ENCODE data around the gene JPH3. TPM values are rescaled to one million over a fixed set of nuclear protein-coding genes. Genes with fewer than 3 reads are reported as not detected.

The JPH3 gene
- total and polyA plus RNA-seq, 10 donors: 0.03 TPM; not detected in 9

DNA sequence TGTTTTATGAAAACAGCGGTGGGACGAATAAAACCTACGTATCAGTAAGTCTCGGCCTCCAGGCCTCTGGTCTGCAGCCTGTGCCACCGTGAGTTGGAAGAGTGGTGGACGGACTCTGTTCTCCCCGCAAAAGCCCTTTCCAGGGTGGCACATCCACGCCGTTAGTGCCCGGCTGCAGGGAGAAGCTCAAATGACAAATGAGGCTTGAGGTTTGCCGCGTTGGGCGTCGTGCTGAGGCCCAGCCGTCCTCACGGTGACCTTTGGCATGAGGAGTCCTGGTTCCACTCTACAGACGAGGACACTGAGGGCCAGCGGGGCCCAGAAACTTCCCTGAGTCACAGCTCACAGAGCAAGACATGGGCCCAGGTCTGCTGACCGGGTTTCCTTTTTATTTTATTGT is 40.2 kb downstream of the JPH3 start:
- no peak for DNase-seq
- H3K4me3 ChIP-seq: no peak overlapping the region
- H3K27me3 ChIP-seq (replicated peaks in 1 of 7): peaks cover 0 to 48% (median 6%) of the 10 kb centered on the region in 7 donors
- 82 to 89% (median 85%) methylated on average over 15 to 19 of the region's 19 CpGs for WGBS, 5 donors
- no peak overlapping the region for H3K27ac ChIP-seq
- intact Hi-C loops (cut with DNase I; ENCODE audit: low total_unique reads): no loop called here
- H3K36me3 ChIP-seq: no peaks in the 10 kb centered on the region
- H3K4me1 ChIP-seq: no peaks in the 10 kb centered on the region
- peaks cover 0 to 6% (median 0%) of the 10 kb centered on the region in 8 donors for H3K9me3 ChIP-seq
- TF ChIP-seq, protein P1, sequence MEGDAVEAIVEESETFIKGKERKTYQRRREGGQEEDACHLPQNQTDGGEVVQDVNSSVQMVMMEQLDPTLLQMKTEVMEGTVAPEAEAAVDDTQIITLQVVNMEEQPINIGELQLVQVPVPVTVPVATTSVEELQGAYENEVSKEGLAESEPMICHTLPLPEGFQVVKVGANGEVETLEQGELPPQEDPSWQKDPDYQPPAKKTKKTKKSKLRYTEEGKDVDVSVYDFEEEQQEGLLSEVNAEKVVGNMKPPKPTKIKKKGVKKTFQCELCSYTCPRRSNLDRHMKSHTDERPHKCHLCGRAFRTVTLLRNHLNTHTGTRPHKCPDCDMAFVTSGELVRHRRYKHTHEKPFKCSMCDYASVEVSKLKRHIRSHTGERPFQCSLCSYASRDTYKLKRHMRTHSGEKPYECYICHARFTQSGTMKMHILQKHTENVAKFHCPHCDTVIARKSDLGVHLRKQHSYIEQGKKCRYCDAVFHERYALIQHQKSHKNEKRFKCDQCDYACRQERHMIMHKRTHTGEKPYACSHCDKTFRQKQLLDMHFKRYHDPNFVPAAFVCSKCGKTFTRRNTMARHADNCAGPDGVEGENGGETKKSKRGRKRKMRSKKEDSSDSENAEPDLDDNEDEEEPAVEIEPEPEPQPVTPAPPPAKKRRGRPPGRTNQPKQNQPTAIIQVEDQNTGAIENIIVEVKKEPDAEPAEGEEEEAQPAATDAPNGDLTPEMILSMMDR (IDR thresholded peaks at IDR 0.05 in 8 of 11, conservative IDR thresholded peaks at IDR 0.05 in 3 of 11): no peak
- no peak for TF ChIP-seq POLR2AphosphoS5 (IDR thresholded peaks at IDR 0.05)
- no peak for TF ChIP-seq POLR2A (IDR thresholded peaks at IDR 0.05)

DNA sequence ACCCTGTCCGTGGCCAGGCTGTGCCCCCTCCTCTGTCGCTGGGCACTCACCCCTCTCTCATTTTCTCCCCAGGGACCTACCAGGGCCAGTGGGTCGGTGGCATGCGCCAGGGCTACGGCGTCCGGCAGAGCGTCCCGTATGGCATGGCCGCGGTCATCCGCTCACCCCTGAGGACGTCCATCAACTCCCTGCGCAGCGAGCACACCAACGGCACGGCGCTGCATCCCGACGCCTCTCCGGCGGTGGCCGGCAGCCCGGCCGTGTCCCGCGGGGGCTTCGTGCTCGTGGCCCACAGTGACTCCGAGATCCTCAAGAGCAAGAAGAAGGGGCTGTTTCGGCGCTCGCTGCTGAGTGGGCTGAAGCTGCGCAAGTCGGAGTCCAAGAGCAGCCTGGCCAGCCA is 41.9 kb downstream of the JPH3 start:
- no peak for TF ChIP-seq POLR2AphosphoS5 (IDR thresholded peaks at IDR 0.05)
- no peak for TF ChIP-seq POLR2A (IDR thresholded peaks at IDR 0.05)
- TF ChIP-seq, protein P1 (IDR thresholded peaks at IDR 0.05 in 8 of 11, conservative IDR thresholded peaks at IDR 0.05 in 3 of 11): no peak
- Histone ChIP-seq H3K4me1 (no peaks in the 10 kb centered on the region), H3K27ac (no peak overlapping the region), H3K9me3 (peaks cover 0 to 6% (median 0%) of the 10 kb centered on the region in 8 donors), H3K4me3 (no peak overlapping the region), H3K27me3 (replicated peaks in 1 of 7) (peaks cover 0 to 54% (median 20%) of the 10 kb centered on the region in 7 donors), H3K36me3 (no peaks in the 10 kb centered on the region)
- WGBS, 5 donors: 93 to 97% (median 95%) methylated on average over 6 to 35 of the region's 35 CpGs
- DNase-seq: no peak
- intact Hi-C loops (cut with DNase I; ENCODE audit: low total_unique reads): no loop called here

DNA sequence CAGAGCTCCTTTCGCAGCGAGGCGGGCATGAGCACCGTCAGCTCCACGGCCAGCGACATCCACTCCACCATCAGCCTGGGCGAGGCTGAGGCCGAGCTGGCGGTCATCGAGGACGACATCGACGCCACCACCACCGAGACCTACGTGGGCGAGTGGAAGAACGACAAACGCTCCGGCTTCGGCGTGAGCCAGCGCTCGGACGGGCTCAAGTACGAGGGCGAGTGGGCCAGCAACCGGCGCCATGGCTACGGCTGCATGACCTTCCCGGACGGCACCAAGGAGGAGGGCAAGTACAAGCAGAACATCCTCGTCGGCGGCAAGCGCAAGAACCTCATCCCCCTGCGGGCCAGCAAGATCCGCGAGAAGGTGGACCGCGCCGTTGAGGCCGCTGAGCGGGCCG is 42.3 kb downstream of the JPH3 start:
- Histone ChIP-seq H3K4me3 (no peak overlapping the region), H3K36me3 (no peaks in the 10 kb centered on the region), H3K4me1 (no peaks in the 10 kb centered on the region), H3K27me3 (replicated peaks in 1 of 7) (peaks cover 0 to 55% (median 20%) of the 10 kb centered on the region in 7 donors), H3K27ac (no peak overlapping the region), H3K9me3 (peaks cover 0 to 6% (median 0%) of the 10 kb centered on the region in 8 donors)
- intact Hi-C loops (cut with DNase I; ENCODE audit: low total_unique reads): no loop called here
- WGBS, 5 donors: 95 to 98% (median 97%) methylated on average over 38 to 44 of the region's 44 CpGs
- no peak for DNase-seq
- TF ChIP-seq POLR2A (IDR thresholded peaks at IDR 0.05) (no peak), POLR2AphosphoS5 (IDR thresholded peaks at IDR 0.05) (no peak)
- TF ChIP-seq, protein P1 (IDR thresholded peaks at IDR 0.05 in 8 of 11, conservative IDR thresholded peaks at IDR 0.05 in 3 of 11): no peak

DNA sequence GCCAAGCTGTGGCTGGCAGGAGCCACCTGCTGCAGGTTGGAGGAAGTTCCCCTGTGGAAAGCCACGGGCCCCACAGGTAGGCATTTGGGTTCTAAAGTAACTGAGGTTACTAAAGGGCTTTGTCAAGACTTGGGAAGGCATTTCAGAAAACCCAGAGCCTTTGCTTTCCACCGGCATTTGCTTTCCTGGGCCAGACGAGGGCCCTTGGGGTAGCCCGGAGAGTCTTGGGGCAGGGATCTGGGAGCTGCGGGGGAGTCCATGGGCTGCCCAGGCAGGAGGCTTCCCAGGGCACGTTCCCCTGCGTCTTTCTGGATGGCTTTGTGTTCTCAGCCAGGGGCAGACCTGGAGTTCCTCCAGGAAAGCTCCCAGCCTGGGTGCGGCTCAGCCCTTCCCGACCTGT is 43.5 kb downstream of the JPH3 start:
- TF ChIP-seq, protein P1 (IDR thresholded peaks at IDR 0.05 in 8 of 11, conservative IDR thresholded peaks at IDR 0.05 in 3 of 11): no peak
- no peak for TF ChIP-seq POLR2A (IDR thresholded peaks at IDR 0.05)
- no peak for TF ChIP-seq POLR2AphosphoS5 (IDR thresholded peaks at IDR 0.05)
- Histone ChIP-seq H3K27ac (no peak overlapping the region), H3K9me3 (peaks cover 0 to 6% (median 0%) of the 10 kb centered on the region in 8 donors), H3K36me3 (no peaks in the 10 kb centered on the region), H3K27me3 (replicated peaks in 1 of 7) (peaks cover 0 to 49% (median 20%) of the 10 kb centered on the region in 7 donors), H3K4me3 (no peak overlapping the region), H3K4me1 (no peaks in the 10 kb centered on the region)
- no peak for DNase-seq
- intact Hi-C loops (cut with DNase I; ENCODE audit: low total_unique reads): no loop called here
- 74 to 90% (median 84%) methylated on average over 8 to 9 of the region's 9 CpGs for WGBS, 5 donors
